HUES6 (cell line): ENCODE data around the gene DECR2.
"Not testable (repeated sequence)": the region's sequence is repeated elsewhere in the genome, so short reads cannot be mapped to it uniquely, and the experiment has no call there.

Experiments used
- H3K27ac ChIP-seq: 2 replicates; pipeline ENCODE4 v1.7.0; 2013; ENCODE audit warnings: low read depth, mild to moderate bottlenecking, low read length, inconsistent platforms
- H3K27me3 ChIP-seq: 2 replicates; pipeline ENCODE4 v1.6.1; 2013; ENCODE audit warnings: low read length; ENCODE audit not compliant: control insufficient read depth, insufficient read depth
- H3K36me3 ChIP-seq: 2 replicates; pipeline ENCODE4 v1.6.1; 2013; ENCODE audit warnings: low read length; ENCODE audit not compliant: control insufficient read depth, insufficient read depth
- H3K4me1 ChIP-seq: 2 replicates; pipeline ENCODE4 v1.6.1; 2013; ENCODE audit warnings: low read length; ENCODE audit not compliant: control insufficient read depth, insufficient read depth
- H3K4me3 ChIP-seq: 2 replicates; pipeline ENCODE4 v1.5.1; 2013; ENCODE audit warnings: low read depth, low read length
- H3K9ac ChIP-seq: one replicate; pipeline ENCODE4 v1.6.1; 2013; ENCODE audit warnings: mild to moderate bottlenecking, low read length
- H3K9me3 ChIP-seq: 2 replicates; pipeline ENCODE4 v1.6.1; 2013; ENCODE audit warnings: low read depth, low read length; ENCODE audit not compliant: control insufficient read depth, insufficient read depth

DECR2 gene

DNA sequence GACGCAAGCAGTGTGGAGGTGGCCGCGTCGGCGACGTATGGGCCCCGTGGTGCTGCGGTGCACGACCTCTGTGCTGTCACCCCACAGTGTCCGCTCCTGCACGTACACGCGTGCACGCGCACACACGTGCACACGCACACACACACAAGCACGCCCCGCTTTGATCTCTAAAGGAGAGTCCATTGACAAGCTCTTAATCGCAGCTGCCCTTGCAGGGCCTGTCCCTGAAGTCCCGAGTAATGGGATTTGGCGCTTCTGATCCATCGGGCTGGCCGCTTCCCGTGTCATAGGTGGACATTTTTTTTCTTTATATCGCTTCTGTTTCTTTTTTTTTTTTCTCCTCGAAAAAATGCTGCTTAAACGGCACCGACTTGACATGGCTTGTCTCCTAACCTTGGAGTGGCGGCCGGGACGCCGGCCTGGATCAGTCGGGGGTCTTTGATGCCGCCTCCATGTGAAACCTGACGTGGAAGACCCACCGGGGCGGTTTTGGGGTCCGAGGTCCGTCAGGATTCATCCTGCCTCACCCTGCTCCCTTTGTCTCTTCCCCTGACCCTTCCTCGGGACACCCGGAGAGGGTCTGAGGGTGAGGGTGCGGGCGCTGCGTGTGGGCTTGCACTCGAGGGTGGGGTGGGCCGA is 40.9 kb upstream of the DECR2 start:
- Histone ChIP-seq H3K9me3 (no peaks in the 10 kb centered on the region), H3K27ac (no peak overlapping the region), H3K27me3 (no peaks in the 10 kb centered on the region), H3K4me1 (no peaks in the 10 kb centered on the region), H3K4me3 (no peak overlapping the region), H3K9ac (no peak overlapping the region), H3K36me3 (no peaks in the 10 kb centered on the region)

- Histone ChIP-seq H3K9ac (no peak overlapping the region), H3K9me3 (no peaks in the 10 kb centered on the region), H3K4me3 (no peak overlapping the region), H3K36me3 (peaks cover under 1% of the 10 kb centered on the region; the same call in 1 of the 2 replicates), H3K4me1 (no peaks in the 10 kb centered on the region), H3K27me3 (no peaks in the 10 kb centered on the region), H3K27ac (no peak overlapping the region)
Observed at GRCh38 chr16:361341-361871, 40.3 kb upstream of the DECR2 start.

DNA sequence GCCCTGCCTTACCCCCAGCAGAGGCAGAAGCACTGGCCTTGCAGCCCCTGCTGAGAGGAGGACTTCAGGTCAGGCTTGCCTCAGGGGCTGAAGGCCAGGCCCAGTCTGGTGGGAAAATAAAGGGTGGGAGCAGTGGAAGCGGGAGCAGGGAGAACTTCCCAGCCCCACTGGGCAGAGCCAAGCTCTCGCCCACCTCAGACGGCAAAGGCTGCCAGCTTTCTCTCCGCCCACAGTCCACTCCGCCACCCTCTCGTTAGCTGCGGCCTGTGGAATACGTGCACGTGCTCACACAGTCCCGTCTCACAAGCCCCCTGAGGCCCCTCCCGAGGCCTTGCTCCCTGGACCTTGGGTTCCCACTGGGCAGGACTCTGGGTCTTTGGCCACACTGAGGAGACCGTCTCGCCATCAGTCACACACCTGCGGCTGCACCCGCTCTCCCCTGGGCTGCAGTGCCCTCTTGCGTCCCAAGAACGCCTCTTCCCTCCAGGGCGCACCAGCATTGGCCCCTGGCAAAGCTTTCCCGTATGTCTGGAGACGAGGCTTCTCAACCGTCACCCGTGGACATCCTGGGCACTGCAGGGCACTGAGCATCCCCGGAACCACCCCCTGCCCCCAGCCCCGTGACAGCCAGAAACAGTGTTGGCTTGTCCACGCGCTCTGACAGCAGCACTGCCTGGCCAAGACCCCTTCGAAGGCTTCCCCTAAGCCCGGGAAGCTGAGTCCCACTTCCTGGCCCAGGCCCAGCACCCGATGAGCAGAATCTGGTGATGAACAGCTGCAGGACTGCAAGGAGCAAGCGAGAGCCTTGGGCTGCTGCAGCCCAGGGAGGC is 39.6 kb upstream of the DECR2 start:
- H3K9ac ChIP-seq = no peak overlapping the region
- H3K27ac ChIP-seq = no peak overlapping the region
- no peaks in the 10 kb centered on the region for H3K9me3 ChIP-seq
- no peaks in the 10 kb centered on the region for H3K4me1 ChIP-seq
- no peak overlapping the region for H3K4me3 ChIP-seq
- H3K36me3 ChIP-seq = peaks cover 7% of the 10 kb centered on the region
- H3K27me3 ChIP-seq = no peaks in the 10 kb centered on the region

DNA sequence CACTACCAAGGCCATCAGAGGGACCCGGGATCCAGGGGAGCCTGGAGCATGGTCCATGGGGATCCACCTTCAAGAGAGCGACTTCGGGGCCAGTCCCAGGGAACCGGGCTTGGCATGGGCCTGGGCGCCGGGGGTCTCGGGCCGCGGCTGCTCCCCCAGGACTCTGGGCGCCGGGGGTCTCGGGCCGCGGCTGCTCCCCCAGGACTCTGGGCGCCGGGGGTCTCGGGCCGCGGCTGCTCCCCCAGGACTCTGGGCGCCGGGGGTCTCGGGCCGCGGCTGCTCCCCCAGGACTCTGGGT is 39.0 kb upstream of the DECR2 start:
- peaks cover 13% of the 10 kb centered on the region for H3K36me3 ChIP-seq
- not testable (repeated sequence) for H3K27ac ChIP-seq, H3K9ac ChIP-seq, H3K9me3 ChIP-seq, H3K4me3 ChIP-seq, H3K27me3 ChIP-seq, H3K4me1 ChIP-seq

- no peaks in the 10 kb centered on the region for H3K4me1 ChIP-seq
- peaks cover 19% of the 10 kb centered on the region for H3K36me3 ChIP-seq
- H3K9me3 ChIP-seq = no peaks in the 10 kb centered on the region
- no peak overlapping the region for H3K9ac ChIP-seq
- H3K27ac ChIP-seq = no peak overlapping the region
- H3K27me3 ChIP-seq = no peaks in the 10 kb centered on the region
- H3K4me3 ChIP-seq = no peak overlapping the region
Observed at GRCh38 chr16:363110-363765, 38.4 kb upstream of the DECR2 start.

DNA sequence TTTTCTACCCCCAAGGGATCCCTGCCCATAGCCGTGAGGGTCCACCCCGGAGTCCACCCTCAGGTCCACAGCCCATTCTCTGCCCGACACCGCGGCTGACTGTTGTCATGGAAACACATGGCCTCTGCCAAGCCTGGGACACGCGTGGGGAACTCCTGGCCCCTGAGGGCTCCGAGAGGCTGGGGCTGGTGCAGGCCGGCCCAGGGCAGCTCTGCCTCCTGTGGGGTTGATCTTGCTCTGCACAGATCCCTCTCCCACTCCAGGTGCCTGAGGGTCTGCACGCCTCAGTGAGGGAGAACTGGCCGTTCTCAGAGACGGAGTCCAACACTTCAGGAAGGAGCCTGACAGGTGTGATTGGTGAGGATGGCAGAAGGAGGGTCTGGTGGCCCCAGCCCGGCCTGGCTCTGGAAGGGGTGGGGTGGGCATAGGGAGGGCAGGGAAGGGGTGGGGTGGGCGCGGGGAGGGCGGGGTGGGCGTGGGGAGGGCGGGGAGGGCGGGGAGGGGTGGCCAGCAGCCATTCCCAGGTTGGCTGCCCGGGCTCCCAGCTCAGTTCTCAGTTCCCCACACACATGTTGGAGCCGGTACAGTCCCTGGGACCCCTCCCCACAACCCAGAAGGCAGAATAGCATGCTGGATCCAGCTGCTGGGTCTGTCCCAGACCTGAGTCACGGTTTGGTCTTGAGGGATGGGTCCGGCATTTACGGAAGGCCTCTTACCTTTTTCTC is 37.8 kb upstream of the DECR2 start:
- H3K4me1 ChIP-seq = no peaks in the 10 kb centered on the region
- H3K4me3 ChIP-seq = no peak overlapping the region
- no peaks in the 10 kb centered on the region for H3K9me3 ChIP-seq
- H3K36me3 ChIP-seq = peaks cover 25% of the 10 kb centered on the region
- no peaks in the 10 kb centered on the region for H3K27me3 ChIP-seq
- no peak overlapping the region for H3K9ac ChIP-seq
- H3K27ac ChIP-seq = no peak overlapping the region

DNA sequence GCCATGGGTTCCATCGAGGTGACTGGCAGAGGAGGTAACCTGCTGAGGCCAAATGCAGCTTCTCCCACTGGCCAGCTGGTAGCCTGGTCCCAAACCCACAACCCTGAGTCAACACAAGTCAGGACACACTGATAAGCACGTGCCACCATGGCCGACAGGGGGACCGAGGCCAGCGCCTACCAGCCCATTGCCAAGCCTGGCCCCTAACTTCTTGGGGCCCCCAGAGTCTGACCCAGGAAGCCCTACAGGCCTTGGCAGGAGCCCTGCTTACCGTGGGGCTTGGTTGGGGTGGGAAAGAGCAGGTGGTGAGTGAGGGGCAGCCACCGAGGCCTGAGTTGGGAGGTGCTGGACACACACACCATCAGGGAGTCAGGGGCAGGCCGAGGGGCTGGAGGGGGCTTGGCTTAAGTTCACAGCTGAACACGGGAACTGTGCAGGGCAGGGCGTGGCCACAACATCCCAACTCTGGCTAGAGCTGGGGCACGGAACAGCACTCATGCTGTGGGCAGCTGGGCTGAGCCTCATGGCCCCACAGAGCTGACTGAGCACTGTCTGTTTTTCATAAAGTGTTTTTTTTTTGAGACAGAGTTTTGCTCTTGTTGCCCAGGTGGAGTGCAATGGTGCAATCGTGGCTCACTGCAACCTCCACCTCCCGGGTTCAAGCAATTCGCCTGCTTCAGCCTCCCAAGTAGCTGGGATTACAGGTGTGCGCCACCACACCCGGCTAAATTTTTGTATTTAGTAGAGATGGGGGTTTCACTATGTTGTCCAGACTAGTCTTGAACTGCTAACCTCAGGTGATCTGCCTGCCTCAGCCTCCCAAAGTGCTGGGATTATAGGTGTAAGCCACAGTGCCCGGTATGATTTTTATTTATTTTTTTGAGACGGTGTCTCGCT is 36.8 kb upstream of the DECR2 start:
- Histone ChIP-seq H3K9ac (no peak overlapping the region), H3K27me3 (no peaks in the 10 kb centered on the region), H3K27ac (no peak overlapping the region), H3K9me3 (no peaks in the 10 kb centered on the region), H3K36me3 (peaks cover 27% of the 10 kb centered on the region), H3K4me1 (peaks cover 6% of the 10 kb centered on the region; the same call in 1 of the 2 replicates), H3K4me3 (no peak overlapping the region)

DNA sequence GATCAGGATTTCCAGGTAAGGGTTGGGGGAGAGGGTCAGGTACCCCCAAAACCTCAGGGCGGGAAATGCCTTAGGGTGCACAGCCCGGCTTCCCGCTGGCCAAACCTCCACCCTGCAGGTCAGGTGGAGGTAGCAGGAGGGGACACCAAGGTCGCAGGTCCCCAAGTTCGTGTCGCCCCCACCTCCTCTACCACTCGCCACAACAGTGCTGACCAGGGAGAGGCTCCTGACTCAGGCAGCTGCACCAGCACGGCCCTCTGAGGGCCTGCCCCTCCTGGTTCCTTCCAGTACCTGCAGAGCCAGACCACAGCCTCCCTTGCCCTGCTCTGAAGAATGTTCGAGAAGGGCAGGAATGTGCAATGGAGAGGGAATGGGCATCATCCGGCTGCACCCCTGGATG is 35.2 kb upstream of the DECR2 start:
- peaks cover 12% of the 10 kb centered on the region; the same call in 1 of the 2 replicates for H3K4me1 ChIP-seq
- H3K9ac ChIP-seq = no peak overlapping the region
- H3K27ac ChIP-seq = no peak overlapping the region

GRCh38 chr16:367333-367903 is 34.3 kb upstream of the DECR2 start:
- no peak overlapping the region for H3K9ac ChIP-seq
- H3K27ac ChIP-seq = no peak overlapping the region
- no peaks in the 10 kb centered on the region for H3K27me3 ChIP-seq
- H3K4me1 ChIP-seq = peaks cover 12% of the 10 kb centered on the region; the same call in 1 of the 2 replicates
- H3K9me3 ChIP-seq = no peaks in the 10 kb centered on the region
- H3K36me3 ChIP-seq = peaks cover 37% of the 10 kb centered on the region
- H3K4me3 ChIP-seq = no peak overlapping the region

More for the DNA sequence above, 35.2 kb upstream of the DECR2 start:
- no peak overlapping the region for H3K4me3 ChIP-seq
- H3K27me3 ChIP-seq = no peaks in the 10 kb centered on the region
- peaks cover 27% of the 10 kb centered on the region for H3K36me3 ChIP-seq
- H3K9me3 ChIP-seq = no peaks in the 10 kb centered on the region
